Aortic smooth muscle cell (primary cell): Measurements from ENCODE around the gene PANK1. TPM values are rescaled to one million over a fixed set of nuclear protein-coding genes. Genes with fewer than 3 reads are reported as not detected.

Experiments
- total RNA-seq: library from RNA; depleted of rRNA; stranded (reverse); fragments of >200 nt; gene quantifications from 2 replicates; pipeline ENCODE4 v1.2.3, GENCODE V29; 2014

PANK1 gene
- 1.7 and 2.5 TPM in 2 replicates for total RNA-seq

DNA sequence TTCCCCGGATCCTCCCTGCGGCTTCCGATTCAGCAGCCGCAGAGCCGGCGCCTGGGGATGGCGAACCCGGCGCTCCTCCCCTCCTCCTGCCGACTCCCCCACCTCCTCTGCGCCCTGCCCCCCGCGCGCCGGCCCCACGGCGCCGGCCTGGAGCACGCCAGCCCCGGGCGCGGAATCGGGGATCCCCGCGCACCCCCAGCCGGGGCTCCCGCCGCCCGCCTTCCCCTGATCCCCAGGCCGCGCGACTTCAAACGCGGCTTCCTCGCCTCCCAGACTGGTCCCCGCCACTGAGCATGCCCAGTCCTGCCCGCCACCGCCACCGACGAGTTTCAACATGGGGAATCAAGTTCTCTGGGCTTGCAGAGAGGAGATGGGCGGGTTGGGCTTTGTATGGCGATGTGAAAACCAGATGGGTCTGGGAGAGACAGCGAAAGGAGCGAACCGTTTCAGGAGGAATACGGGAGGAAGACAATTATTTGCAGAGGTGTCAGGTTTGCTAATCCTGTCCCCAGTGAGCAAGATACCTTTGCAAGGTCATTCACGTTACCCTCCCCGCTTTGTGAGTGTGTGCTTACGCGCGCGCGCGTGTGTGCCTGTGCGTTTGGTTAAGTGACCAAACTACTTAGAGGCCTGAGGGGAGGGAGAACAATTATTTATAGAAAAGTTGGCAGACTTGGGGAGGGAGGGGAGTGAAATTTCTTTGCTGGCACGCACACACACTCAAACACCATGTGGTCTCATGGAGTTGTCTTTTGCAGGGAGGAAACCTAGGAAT lies at the start of gene PANK1:
Gene PANK1, minus strand, starts transcription at position 276 of the 775 bp plus-strand sequence. CDS start 351 bp downstream, outside the sequence.

DNA sequence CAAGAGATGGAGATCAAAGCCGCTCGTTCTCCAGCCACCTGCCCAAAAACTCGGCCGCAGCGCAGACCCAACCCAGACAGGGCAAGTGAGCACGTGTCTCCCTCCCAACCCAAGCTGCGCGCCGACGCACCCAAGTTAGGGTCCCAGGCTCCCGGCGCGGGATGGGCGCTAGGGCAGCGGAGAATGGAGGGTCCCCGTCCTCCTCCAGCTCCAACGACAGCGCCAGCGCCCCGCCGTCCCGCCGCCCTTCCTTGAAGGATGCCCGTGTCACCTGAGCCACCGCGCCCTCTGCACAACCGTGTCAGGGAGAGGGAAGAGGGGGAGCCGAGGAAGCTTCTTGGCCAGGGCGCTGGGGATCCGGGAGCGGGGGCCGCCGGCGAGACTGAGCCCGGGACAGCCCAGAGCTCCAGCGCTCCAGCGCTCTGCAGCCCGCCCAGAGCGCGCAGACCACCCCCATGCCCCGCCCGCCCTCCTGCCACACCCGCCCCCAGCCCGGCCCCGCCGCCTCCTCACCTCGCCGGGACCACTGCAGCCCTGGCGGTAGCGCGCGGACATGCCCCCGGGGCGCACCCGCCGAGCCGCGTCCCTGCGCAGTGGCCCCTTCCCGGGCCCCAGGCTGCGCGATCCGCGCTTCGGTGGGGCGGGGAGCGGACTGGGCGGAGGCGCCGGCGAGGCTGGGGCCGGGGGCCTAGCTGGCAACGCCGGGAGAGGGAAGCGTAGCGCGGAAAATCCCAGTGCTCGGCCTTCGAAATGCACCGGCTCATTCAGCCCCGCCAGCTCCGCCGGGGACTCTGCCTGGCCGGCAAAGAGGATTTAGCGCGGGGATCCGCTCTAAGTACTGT lies 109.7 kb downstream of the PANK1 start, which contains the start of gene SLC16A12:
Gene SLC16A12, minus strand, starts transcription at position 424 of the 842 bp plus-strand sequence. CDS start 73,016 bp downstream, outside the sequence.

Other genes with a start within 250 kb of the PANK1 start
- 23.1 and 23.5 TPM in 2 replicates for gene IFIT5, start 230.7 kb downstream of the PANK1 start, total RNA-seq
- gene SLC16A12, start 109.6 kb downstream of the PANK1 start, total RNA-seq: 0.25 and 0.53 TPM in 2 replicates
- gene KIF20B, start 56.3 kb upstream of the PANK1 start, total RNA-seq: 9.4 and 13.2 TPM in 2 replicates